ENCODE measurements around the gene GRAP2.

GRAP2 gene

DNA sequence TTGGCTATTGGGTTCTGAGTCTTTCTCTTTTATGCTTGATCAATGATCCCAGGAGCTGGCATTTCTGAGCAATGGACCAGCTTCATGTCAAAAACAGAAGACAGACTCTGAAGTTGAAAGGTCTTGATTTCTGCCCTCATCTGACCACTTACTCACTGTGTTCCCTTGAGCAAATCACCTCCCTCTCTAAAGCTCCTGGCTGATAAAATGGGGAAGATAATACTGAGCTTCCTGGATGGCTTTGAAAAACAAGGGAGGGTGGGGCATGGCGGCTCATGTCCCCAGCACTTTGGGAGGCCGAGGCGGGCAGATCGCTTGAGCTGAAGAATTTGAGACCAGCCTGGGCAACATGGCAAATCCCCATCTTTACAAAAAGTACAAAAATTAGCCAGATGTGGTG, 100.2 kb downstream of the GRAP2 start:
- TF ChIP-seq, protein P1, sequence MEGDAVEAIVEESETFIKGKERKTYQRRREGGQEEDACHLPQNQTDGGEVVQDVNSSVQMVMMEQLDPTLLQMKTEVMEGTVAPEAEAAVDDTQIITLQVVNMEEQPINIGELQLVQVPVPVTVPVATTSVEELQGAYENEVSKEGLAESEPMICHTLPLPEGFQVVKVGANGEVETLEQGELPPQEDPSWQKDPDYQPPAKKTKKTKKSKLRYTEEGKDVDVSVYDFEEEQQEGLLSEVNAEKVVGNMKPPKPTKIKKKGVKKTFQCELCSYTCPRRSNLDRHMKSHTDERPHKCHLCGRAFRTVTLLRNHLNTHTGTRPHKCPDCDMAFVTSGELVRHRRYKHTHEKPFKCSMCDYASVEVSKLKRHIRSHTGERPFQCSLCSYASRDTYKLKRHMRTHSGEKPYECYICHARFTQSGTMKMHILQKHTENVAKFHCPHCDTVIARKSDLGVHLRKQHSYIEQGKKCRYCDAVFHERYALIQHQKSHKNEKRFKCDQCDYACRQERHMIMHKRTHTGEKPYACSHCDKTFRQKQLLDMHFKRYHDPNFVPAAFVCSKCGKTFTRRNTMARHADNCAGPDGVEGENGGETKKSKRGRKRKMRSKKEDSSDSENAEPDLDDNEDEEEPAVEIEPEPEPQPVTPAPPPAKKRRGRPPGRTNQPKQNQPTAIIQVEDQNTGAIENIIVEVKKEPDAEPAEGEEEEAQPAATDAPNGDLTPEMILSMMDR (conservative IDR thresholded peaks at IDR 0.05; ENCODE audit: control insufficient read depth, insufficient read depth, low read depth, low read length) = no peak
- DNase-seq (ENCODE audit: low read depth) = no peak
- no peak overlapping the region for H3K4me3 ChIP-seq (ENCODE audit: control insufficient read depth, low read depth, low read length)

DNA sequence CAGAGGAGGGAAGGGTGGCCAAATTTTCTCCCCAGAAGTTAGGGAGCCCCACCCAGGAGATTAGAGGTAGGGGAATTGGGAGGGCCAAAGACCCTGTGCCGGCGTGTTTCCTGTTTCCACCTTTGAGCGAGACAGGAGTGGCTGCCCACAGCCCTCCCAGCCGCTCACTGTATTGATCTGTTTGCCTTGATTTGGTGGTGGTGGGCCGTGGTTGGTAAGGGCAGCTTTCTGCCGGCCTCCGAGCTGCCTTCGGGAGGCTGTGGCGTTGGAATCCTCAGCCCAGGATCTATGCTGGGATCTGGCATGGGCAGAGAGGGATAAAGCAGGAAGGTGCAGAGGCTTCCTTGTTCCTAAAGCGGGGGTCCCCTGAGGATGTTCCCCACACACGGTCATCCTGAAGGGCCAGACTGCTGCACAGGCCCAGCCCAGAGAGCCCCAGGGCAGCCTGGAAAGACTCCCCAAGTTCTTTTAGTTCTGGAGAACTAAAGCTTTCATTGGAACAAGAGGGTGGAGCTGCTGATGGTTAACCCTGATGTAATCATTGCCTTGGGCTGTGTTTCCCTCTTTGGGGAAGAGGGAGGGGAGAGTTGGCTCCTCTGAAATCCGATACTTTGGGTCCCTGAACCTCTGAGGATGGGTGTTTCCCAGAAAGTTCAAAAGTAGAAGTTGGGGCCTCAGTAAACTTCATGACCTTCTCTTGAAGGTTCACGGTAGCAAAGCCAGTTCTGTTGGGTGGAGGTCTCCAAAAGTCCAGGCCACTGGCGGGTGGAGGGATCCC, 101.1 kb downstream of the GRAP2 start:
- TF ChIP-seq, protein P1 (conservative IDR thresholded peaks at IDR 0.05; ENCODE audit: control insufficient read depth, insufficient read depth, low read depth, low read length) = no peak
- no peak for DNase-seq (ENCODE audit: low read depth)
- H3K4me3 ChIP-seq (ENCODE audit: control insufficient read depth, low read depth, low read length) = no peak overlapping the region

DNA sequence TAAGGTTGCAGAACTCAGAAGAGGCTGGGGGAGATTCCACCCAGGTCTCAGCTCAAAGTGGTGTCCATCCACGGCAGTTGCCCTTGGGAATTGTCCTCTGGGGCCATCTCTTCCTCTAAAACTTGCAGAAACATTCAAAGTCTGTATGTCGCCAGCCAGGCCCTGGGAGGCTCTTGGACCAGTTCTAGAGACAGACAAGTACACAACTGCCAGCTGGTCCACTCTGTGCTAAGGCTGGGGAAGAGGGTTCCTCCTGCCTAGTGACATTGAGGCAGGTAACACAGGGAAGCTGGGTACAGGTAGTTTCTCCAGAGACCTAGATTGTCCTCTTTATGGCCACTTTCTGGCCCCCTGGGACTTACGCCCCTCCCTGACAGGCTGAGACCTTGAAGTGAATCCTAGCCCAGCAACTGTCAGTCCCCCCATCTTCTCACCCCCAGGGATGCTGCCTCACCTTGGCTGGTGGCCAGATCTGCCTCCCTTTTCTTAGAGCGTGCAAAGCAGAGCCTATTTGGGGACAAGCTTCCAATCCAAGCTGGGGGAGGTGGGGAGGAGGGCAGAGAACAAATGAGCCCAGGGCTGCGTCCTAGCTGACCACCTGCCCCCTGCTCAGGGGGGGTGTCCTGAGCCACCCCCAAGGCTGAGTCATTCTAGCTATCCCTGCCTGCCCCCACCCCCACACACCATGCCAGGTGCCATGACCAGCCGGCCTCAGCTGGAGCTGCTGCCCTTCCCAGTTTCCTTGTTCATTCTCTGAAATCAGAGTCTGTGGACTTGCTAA, 102.2 kb downstream of the GRAP2 start:
- H3K4me3 ChIP-seq (ENCODE audit: control insufficient read depth, low read depth, low read length) = no peak overlapping the region
- no peak for DNase-seq (ENCODE audit: low read depth)
- TF ChIP-seq, protein P1 (conservative IDR thresholded peaks at IDR 0.05; ENCODE audit: control insufficient read depth, insufficient read depth, low read depth, low read length) = no peak

DNA sequence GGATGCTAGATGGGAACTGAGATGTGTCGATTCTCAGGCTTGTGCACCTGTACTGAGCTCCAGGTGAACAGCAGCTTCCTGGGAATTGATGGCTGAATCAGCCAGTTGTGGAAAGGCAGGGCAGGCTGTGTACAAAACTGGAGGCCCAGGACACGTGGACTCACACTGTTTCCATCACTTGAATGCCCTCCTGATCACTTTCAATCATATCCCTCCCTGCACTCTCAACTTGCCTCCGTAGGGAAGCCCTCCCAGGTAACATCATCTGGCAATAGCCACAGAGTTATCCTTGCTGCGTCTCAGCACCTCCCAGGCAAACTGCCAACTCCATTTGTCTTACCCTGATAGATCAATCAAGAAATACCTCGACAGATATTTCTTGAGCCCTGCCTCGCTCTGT, 104.0 kb downstream of the GRAP2 start:
- TF ChIP-seq, protein P1 (conservative IDR thresholded peaks at IDR 0.05; ENCODE audit: control insufficient read depth, insufficient read depth, low read depth, low read length) = no peak
- no peak overlapping the region for H3K4me3 ChIP-seq (ENCODE audit: control insufficient read depth, low read depth, low read length)
- no peak for DNase-seq (ENCODE audit: low read depth)

DNA sequence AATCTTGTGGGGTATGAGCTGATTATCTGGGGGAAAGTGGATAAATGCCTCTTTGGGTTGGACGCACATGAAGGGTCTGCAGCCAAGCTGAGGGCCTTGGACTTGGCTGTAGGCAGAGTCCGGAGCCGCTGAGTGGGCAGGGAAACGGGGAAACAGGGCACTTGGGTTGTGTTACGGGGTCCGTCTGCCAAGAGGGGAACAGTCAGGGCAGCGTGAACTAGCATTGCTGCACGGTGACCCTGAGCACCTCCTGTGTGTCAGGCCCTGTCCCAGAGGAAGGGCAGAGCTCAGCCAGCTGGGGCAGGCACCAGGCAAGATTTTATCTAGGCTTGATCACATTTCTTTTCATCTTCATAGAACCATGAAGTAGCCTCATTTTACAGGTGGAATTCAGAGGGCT, 105.8 kb downstream of the GRAP2 start:
- no peak overlapping the region for H3K4me3 ChIP-seq (ENCODE audit: control insufficient read depth, low read depth, low read length)
- no peak for DNase-seq (ENCODE audit: low read depth)
- TF ChIP-seq, protein P1 (conservative IDR thresholded peaks at IDR 0.05; ENCODE audit: control insufficient read depth, insufficient read depth, low read depth, low read length) = no peak

DNA sequence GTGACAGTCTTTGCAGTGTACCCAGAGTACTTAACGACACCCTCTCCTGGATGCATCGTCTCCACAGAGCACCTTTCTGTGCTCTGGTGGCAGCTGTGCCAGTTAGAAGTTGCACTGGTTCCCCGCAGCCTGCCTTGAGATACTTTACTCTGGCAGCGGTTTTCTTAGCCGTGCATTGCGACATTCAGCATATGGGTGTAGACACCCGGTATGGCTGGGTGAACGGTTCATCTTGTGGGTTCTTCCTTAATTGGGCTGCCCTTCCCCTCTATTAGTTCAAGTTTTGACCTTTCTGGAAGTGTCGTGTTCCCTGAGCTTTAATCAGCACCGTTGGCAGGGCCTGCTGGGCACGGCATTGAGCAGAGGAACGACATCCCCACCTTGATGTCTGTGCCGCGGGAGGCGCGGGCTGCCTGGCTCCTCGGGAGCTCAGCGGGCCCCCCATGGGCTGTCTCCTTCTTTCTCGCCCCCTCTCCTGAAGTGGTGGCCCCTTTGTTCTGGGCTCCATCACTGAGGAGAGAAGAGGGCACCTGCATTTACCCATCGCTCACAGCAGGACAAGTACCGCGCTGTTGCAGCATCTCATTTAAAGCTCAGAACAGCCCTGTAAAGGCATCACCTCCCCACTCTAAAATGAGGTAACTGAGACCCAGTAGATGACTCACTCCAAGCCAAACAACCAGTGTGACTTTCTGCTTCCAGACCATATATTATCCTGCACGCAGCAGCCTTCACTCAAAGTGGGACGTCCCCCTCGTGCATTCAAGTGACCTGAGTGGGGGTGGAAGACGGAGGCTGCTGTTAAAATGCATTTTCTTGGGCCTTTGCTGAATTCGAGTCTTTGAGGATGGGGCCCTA, 107.2 kb downstream of the GRAP2 start:
- DNase-seq (ENCODE audit: low read depth) = no peak
- TF ChIP-seq, protein P1 (conservative IDR thresholded peaks at IDR 0.05; ENCODE audit: control insufficient read depth, insufficient read depth, low read depth, low read length) = no peak
- no peak overlapping the region for H3K4me3 ChIP-seq (ENCODE audit: control insufficient read depth, low read depth, low read length)
